Stimulated activated CD4-positive, alpha-beta T cell treated with anti-CD3 and anti-CD28 coated beads, Interleukin-12 subunit alpha, Interleukin-12 subunit beta, amount 100 ng/mL, for 4 hours (primary cell): Measurements from ENCODE around the gene TTC21A.

Experiments used
- DNase-seq: peaks from one replicate; pipeline ENCODE4 v3.0.0-alpha.2; 2020

Gene TTC21A

DNA sequence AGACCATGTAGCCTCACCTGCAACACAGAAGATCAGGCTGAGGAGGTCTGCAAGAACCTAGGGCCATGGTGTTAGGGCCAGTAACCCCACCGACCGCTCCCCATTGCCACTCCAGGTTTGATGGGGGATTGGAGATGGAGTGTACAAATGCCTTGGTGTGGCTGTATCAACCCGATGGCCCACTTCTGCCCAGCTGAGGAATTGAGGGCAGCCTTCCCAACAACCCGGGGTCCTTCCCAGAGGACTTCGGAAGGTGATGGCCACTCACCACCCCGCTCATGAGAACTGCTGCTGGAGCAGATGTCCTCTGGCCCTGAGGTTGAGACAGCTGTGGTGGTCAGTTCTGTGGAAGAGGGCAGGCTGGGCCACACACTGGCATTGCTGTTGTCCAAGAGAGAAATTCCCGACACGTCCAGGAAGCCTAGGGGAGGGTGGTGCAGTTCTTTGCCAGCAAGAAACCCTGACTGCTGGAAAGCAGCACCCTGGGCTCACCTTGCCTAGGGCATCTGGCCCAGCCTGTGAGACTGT, 8.9 kb upstream of the TTC21A start:
- DNase-seq: no peak

DNA sequence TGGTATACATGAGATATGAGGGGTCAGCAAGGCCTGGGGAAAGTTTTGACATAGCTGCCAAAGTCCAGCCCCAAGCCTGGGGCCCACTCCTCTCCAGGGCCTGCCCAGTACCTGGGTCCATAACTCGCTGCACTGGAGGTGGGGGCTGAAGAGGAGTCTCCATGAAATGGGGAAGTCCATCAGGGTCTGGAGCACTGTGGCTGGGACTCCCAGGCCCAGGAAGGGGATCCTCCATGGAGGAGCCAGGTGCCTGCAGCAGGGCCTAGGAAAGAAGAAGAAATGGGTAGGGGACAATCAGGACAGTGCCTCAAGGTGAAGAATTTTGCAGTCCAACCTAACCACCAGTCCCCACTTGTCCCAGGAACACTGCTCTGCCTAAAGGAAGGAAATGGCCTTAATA, 8.2 kb upstream of the TTC21A start:
- DNase-seq: no peak

DNA sequence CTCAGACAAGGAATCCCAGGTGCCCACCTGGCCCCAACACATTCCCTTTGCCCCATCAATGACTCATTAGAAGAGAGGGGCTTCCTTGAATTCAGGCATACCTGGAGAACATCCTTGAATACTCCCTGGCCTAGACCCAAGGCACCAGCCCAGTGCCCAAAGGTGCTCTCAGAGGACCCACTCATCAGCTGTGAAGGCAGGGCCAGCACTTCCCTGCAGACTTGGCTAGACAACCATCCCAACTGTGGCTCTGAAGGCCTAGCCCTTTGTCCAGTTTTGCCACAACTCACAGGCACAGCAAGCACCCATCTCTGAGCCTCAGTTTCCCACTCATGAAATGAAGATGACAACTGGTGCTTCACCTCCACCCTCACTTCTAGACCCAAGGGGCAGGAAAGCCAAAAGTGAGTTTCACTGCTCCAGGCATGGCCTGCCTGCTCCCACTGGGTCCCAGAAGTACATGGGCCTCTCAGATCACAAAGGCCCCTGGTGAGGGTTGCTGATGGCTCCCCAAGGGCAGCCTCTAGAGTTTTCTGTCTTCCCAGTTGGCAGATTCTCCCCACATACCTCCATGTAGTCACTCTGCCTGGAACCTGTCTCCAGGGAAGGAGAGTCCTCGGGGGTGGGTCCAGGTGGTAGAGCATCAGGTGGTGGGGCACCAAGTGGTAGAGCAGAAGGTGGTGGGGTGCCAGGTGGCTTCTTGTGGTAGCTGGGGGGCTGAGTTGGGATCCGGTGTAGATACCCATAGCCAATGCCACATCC, 7.6 kb upstream of the TTC21A start:
- DNase-seq: no peak

DNA sequence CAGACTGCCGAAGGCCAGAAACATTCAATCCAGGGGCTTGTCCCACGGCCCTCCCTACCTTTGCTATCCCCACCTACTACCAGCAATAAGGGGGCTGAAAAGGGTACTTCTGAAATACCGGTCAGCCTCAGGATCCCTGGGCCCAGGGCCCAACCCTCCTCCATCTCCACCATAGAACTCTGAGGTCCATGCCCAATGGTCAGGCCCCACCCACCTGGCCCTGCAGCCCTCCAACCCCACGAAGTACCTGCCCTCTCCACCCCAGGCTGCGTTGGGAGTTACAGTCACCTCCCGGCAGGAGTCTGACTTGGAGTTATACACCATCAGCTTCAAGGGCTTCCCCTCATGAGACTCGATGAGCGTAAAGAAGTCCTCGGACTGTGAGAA, 7.0 kb upstream of the TTC21A start:
- DNase-seq: no peak

DNA sequence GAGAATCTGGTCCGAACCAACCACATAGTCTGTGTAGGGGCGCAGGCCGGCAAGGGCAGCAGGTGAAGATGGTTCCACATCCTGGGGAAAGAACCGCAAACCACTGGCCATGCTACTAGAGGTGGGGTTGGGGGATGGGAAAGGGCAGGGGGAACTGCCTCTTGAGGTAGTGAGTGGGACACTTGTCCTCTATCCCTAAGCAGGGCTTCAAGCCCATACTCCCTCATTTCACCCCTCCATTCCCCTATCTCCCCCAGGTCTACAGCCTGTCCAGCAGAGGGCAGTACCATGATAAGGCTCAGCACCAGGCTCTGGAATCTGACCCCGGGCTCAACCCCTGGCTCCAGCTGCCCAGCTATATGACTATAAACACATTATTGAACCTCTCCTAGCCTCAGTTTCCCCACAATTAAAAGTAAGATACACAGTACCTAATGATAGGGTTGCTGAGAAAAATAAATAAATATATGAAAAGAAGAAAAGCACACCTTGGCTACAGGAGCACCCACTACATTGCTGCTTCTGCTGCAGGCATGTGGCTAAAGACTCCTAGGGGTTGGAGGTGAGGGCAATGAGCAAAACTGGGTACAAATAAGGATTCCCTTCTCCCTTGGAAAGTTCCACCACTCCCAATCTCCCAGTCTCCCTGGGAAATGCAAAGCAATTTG, 6.3 kb upstream of the TTC21A start:
- DNase-seq: peak; percentile 34

DNA sequence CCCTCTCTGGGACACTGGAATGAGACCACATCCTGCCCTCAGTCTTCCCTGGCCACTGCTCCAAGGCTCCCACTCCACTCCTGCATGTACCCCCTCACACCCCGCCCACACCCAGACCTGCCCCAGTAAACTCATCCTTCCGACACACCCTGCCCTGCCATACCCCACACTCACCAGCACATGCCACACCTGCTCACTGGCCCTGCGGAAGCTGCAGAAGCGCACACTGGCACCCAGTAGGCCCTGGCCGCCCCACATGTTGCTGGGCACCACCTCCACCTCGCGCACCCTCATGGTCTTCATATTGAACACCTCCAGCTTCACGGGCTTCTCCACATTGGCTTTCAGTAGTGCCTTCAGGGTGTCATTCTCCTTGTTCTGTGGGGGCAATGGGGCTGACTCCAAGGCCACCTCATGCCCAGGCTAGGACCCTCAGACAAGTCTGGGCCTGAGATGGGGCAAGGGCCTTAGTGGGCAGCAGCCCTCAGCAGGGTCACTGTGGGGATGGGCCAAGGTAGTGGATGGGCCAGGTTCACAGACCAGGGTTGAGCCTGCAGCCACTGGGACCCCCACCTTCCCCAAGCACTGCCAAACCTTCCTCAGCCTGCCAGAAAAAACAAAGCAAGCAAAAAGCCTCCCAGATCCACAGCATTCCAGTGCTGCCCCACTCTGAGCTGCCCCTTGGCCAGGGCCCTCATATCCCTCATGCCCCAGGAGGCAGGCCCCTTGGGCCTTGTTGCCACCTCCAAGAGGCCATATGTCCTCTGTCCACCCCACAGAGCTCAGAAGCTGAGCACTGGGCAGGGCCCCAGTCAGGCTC, 4.8 kb upstream of the TTC21A start:
- DNase-seq: no peak

DNA sequence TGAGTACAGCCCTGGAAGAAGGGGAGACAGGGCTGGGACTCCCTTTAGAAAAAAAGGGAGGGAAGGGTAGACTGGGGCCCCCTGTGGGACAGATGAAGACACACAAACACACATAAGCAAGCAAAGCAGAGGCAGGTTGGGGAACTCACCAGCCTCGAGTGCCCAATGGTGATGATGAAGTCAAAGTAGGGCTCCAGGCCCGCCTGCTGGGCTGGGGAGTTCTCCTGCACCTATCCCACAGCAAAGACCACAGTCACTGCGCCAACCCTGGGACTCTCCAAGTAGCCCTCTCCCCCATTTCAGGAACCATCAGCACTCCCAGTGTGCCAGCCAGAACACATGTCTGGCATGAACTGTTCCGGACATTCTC, 4.2 kb upstream of the TTC21A start:
- no peak for DNase-seq

DNA sequence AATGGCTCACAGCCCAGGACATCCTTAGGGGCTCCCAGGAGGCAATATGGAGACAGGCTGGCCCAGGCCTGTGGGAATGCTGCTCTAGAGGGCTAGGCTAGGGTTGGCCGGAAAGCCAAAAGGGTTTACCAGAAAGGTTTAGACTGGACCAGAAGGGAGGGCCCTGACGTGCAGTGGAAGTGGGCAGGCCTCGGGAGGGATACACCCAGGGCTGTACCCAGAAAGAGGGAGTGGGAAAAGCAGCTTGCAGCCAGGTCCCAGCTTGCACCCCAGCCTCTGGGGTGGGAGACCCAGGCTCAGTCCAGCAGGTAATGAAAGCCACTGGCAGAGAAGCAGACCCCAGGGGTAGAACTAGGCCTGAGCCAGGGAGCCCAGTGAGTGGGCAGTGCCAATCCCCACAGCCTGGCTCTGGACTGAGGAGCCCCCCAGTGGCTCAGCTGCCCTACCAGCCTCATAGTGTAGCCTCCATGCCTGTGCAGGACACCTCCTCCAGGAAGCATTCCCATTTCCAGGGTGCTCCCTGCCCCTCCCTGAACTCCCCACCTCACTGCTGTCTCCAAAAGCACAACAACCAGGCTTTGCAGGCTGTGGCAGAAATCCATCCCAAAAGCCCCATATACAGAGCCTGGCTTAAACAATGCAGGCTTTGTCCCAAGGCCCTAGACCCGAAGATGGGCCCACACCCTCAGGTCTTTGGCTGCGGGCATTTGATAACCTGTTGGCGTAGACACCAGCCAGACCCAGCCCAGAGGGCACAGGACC, 3.5 kb upstream of the TTC21A start:
- DNase-seq: no peak

DNA sequence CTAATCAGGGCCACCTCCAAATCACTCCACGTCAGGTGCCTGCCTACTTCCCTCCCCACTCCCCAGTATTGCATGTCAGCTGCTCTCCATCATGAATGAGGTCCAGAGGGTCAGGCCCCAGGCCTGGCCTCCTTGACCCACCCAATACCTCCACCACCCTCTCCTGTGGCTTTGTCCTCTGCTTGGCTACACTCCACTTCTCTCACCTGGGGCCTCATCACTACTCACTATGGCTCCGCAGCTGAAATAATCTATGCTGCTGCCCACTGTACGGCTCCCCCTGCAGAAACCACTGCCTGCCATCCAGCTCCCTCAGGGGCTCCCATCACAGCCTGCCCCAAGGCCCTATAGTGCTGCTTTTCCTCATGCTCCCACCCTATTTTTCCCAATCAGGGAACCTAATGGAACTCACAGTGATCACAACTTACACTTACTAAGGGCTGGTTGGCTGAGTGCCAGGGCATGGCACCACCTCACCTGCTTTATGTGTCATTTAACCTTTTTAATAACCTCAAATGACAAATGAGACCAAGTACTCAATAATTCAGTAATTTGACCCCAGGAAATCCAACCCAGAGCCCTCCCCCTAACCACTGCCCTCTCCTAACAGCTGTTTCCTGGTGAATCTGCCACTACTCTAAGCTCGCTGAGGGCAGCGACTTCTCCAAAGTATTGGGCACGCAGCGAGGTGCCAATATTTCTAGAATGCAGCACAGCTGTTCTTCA, 2.4 kb upstream of the TTC21A start:
- no peak for DNase-seq

DNA sequence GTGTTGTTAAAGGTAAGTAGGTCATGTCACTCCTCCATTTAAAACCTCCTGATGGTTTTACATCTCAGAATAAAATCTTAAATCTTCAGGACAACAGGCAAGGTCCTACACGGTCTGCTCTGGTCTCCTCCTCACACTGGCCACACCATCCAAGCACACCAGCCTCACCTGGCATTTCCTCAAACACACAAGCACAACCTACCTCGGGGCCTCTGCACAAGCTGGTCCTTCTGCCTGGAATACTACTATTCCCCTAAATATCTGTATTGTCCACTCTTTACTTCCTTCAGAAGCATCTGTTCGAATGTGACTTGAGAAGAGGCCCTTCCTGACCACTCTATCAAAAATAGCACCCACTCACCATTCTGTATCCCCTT, 1.8 kb upstream of the TTC21A start:
- DNase-seq: no peak

DNA sequence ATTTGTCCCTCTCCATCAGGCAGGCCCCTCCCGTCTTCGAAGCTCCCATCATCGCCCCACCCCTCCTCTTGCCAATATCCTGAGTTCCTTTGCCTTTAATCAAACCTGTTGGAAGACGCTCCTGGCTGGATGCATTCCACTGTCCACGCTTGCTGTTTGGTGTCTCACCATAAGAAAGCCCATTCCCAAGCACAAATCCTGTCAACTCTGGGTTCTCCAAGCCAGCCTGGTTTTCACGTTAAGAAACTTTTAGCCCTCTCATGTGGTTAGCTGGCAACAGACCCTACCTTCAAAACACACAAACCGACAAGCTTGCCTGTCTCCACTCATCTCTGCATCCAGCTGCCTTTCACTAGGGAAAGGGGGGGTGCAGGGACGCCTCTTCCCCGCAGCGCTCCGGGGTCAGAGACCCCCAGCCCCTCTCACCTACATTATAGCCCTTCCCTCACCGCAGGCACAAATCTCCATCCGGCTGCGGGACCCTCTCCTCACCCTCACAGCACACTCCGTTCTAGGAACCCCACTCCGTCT, 1.1 kb upstream of the TTC21A start:
- DNase-seq: no peak

DNA sequence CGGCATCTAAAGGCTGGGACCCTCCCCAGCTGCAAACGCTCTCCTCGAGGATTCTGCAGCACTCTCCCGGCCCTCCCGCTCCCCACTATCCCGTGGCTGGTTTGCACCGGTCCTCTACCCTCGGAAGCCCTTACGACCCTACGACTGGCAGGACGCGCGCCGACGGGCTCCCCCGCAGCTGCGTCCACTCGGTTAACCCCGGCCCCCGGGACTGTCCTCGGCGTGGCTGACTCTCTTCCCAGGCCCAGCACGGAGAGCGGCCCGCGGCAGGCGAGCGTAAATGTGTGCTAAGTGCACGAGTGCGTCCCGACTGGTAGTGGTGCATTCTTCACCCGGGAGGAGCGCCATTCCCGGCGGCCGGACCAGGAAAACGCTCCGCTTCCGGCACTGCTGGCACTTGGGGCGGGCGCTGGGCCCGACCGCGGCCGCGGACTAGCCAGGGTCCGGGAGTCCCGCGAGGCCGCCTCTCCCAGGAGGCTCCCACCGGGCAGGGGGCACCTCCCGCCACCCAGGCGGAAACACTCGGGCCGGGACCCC, 561 bp upstream of the TTC21A start:
- peak; percentile 14 for DNase-seq

DNA sequence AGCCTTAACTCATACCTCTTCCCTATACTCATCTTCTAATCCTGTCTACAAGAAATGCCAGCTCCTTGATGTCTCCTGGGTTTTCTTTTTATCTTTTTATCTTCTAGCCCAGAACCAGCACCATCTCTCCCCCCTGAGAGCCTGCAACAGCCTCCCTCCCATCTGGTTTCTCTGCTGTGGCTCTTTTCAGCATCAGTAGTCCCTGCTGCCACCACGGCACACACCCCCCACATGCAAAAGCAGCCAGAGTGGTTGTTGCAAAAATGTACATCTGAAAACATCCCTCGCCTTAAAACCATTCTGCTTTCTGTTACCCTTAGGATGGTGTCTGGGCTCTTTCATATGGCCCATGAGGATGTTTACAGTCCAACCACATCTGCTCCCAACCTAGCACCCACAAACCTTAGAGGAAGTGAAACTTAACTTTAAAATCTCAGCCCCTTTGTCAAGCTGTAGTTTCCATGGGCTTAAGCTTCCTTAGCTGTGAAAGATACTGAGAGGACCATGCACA, 775 bp downstream of the TTC21A start:
- no peak for DNase-seq

DNA sequence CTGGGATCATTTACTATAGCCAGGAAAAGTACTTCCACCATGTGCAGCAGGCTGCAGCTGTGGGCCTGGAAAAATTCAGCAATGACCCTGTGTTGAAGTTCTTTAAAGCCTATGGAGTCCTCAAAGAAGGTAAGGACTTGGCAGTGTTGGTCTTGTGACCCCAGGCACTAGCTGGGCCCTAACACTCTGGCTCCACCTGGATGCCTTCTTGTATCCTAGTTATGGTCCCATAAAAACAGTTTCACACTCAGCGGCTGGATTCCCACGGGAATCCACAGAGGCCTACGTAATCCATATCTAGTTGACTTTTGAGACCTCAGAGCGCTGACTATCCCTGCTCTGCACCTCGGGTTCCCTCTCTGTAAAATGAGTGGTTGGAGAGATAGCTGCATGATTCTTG, 1.6 kb downstream of the TTC21A start:
- no peak for DNase-seq

DNA sequence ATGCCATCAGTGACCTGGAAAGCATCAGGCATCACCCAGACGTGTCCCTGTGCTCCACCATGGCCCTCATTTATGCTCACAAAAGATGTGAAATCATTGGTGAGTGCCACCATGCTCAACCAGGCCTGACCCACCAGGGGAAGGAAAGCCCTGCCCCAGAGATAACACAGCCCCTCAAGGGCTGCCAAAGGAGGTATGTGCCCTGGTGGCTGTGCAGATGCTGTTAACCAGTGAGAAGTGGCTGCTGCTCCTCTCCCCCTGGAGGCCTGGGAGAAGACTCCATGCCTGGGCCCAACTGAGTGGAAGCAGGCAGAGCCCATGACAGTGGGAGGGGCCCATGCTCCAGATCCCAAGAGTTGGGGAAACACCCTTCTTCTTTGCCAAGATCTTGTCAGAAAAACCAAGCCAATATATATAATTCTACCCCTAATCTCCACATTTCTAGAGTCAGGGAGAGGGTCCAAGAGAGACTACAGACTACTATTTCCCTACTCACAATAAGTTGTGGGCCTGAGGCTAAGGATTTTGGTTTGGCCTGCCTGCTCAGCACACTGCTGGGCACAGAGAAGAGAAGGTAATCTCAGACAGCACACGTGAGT, 2.7 kb downstream of the TTC21A start:
- DNase-seq: no peak

DNA sequence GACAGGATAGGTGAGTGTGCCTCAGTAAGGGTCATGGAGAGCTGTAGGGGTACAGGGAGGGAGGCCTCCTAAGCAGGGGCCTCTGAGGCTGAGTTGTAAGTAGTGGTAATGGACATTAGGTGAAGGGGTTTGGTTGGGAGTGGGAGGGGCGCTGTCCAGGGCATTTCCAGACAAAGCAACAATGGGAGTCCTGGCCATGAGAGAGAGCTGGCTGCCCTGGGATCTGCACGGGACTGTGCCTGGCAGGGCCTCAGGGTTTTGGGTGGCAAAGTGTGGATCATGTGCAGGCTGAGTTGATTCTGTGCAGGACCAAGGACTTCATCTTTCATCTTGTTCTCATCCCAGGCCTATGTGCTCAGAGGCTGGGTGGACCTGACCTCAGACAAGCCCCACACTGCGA, 4.6 kb downstream of the TTC21A start:
- DNase-seq: no peak

DNA sequence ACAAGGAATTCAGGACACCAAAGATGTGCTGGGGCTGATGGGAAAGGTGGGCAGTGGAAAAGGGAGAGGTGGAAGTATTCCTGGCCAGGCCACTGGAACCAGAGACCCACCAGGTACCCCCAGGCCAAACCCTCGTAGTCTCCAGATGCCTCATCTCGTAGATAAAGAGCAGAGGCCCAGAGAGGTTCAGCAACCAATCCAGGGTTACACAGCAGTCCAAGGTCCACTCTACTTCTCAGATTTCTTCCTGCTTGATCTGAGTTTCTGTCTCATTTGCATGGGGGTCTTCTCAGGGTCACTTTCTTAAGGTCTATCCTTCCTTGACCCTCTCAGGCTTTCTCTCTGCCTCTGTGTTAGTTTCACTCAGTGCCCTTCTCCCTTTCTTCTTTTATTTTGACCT, 5.1 kb downstream of the TTC21A start:
- no peak for DNase-seq

DNA sequence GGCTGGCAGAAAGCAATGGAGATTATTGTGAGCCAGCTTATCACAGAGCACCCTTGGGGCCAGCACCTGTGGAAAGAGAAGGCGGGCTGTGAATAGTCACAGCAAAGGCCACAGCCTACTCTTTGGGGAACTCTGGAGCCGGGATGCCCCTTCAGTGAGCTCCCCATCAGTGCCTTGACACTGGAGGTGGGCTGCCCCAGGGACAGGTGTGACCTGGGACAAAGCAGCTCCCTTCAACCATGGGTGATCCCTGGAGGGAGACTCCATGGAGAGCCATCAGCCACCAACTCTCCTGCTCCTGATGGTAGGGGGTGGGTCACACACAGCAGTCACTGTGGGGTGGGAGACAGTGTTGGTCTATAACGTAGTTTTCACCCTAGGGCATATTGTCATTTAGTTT, 5.8 kb downstream of the TTC21A start:
- DNase-seq: no peak

DNA sequence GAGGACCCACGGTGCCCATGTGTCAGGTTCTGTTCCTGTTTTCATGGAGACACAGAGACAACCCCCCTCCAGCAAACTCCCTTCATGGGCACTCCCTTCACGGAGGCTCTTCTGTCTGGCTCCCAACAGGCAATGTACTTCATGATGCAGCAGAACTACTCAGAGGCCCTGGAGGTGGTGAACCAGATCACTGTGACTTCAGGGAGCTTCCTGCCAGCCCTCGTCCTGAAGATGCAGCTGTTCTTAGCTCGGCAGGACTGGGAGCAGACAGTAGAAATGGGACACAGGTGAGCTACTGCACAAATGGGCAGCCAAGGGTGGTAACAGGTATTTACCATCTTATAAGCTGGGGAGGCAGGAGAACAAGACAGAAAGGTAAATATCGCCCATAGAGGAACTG, 7.0 kb downstream of the TTC21A start:
- DNase-seq: no peak

DNA sequence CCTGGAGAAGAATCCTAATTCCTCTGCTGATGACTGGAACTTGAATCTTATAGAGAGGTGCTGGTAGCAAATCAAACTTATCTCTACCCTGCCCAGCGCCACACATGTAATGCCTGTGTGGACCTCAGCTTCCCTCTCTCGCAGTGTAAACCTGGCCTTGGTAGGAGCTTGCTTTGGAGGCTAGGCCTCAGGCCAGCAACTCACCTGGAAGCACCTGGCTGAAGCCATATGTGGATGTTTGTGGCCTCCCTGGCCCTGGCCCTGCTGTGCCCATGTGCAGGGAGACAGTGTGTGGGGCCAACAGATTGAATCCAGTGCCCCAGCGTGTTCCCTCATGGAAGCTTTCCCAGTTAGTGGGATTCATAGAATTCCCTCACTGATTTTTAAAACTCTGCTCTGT, 8.4 kb downstream of the TTC21A start:
- no peak for DNase-seq

DNA sequence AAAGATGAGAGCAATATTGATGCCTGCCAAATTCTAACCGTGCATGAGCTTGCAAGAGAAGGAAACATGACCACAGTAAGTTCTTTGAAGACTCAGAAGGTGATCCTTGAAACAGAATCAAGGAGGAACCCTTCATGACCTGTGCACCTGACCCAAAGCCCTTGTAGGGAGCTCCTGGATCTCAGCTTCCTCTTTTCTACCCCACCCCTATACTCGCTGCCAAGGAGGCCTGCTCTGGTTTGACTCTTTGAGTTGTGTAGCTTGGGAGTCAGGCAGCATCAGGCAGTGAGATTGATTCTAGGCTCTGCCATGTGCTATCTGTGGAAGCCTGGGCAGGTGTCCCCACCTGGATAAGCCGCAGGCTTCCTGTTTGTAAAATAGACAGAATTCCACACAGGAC, 10.6 kb downstream of the TTC21A start:
- no peak for DNase-seq
